Astrocyte (in vitro differentiated cells and primary cell): Measurements from ENCODE around the gene ARRB1.

Experiments
- CTCF ChIP-seq: IDR thresholded peaks from 2 replicates; pipeline ENCODE4 v1.5.1; 2011; ENCODE audit warnings: low read depth, mild to moderate bottlenecking, inconsistent platforms, low read length, moderate library complexity; ENCODE audit not compliant: insufficient read depth
- EZH2 ChIP-seq: IDR thresholded peaks from 2 replicates; pipeline ENCODE4 v1.6.1; 2012; ENCODE audit warnings: mild to moderate bottlenecking, low read length, inconsistent platforms; ENCODE audit not compliant: insufficient read depth

- no peak for TF ChIP-seq CTCF
- no peak for TF ChIP-seq EZH2
Observed at GRCh38 chr11:75214843-75215242, 136.6 kb downstream of the ARRB1 start.
